ENCODE measurements around the gene CCDC12. TPM values are rescaled to one million over a fixed set of nuclear protein-coding genes. Genes with fewer than 3 reads are reported as not detected.

CCDC12 gene
- total and polyA plus RNA-seq, 2 of the 13 experiments (the other 11 are each of a cell fraction or from before 2014, with no cell fraction given) = 30.1 to 49.5 TPM

DNA sequence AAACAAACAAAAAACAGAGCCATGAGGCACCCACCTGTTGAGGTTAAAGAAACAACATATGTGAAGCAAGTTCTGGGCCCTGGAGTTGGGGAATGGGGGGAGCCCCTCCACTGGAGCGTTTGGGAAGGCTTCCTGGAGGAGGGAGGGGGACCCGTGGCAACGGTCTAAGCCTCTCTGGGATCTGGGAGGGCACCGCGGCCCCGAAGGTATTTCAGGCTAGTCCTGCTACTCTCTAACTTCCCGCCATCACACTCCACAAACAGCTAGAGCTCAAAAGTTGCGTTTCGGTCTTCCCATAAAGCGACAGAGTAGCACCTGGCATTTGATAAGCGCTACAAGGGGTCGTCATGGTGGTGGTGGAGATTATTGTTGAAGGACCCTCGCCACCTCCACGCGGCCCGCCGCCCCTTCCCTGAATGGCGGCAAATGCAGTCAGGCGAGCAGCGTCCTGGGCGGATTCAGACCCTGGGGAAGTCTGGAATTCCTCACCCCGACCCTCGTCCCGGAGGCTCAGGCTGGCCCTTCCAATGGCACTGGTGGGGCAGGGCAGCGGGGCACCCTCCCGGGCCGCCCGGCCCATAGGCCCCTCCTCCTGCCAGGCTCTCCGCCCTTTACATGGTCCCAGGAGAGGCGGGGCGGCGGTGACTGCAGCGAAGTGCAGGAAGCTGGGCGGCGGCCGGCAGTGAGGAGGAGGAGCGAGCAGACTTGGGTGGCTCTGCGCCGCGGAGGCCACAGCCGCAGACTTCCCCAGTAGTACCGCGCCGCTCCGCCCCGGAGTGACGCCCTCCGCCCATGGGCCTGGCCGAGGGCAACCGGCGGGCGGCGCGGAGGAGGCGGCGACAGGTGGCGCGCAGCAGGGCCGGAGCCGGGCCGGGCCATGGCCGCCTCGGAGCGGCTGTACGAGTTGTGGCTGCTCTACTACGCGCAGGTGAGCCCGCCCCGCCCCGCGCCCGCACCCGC, 2.7 kb upstream of the CCDC12 start, which contains the start of gene NBEAL2 (continued):
- TF ChIP-seq ZNF703 (CRISPR knock-in tag; IDR thresholded peaks at IDR 0.05; ENCODE audit: borderline replicate concordance) (no peak), DR1 (CRISPR knock-in tag; IDR thresholded peaks at IDR 0.05) (peak; percentile 37; the same call in 1 of the 2 replicates), ZNF383 (CRISPR knock-in tag; IDR thresholded peaks at IDR 0.05; ENCODE audit: borderline replicate concordance) (no peak), MAFK (conservative IDR thresholded peaks at IDR 0.05 in 1 of 2, IDR thresholded peaks at IDR 0.05 in 1 of 2; ENCODE audit: low read length in 2 of 2) (no peak), ZNF567 (CRISPR knock-in tag; IDR thresholded peaks at IDR 0.05; ENCODE audit: borderline replicate concordance) (no peak), MAFF (IDR thresholded peaks at IDR 0.05; ENCODE audit: low read depth, low read length) (no peak), PHB2 (IDR thresholded peaks at IDR 0.05; ENCODE audit: partially characterized antibody) (no peak), GABPB1 (CRISPR knock-in tag; IDR thresholded peaks at IDR 0.05) (peak; percentile 79), ZNF558 (CRISPR knock-in tag; IDR thresholded peaks at IDR 0.05; ENCODE audit: borderline replicate concordance) (no peak), U2AF1 (optimal IDR thresholded peaks at IDR 0.05; ENCODE audit: low read depth, low read length) (peak; percentile 10), RBFOX2 (IDR thresholded peaks at IDR 0.05; ENCODE audit: low read depth, low read length) (peak; percentile 86), ZNF557 (CRISPR knock-in tag; IDR thresholded peaks at IDR 0.05) (no peak)
- TF ChIP-seq, protein P1, sequence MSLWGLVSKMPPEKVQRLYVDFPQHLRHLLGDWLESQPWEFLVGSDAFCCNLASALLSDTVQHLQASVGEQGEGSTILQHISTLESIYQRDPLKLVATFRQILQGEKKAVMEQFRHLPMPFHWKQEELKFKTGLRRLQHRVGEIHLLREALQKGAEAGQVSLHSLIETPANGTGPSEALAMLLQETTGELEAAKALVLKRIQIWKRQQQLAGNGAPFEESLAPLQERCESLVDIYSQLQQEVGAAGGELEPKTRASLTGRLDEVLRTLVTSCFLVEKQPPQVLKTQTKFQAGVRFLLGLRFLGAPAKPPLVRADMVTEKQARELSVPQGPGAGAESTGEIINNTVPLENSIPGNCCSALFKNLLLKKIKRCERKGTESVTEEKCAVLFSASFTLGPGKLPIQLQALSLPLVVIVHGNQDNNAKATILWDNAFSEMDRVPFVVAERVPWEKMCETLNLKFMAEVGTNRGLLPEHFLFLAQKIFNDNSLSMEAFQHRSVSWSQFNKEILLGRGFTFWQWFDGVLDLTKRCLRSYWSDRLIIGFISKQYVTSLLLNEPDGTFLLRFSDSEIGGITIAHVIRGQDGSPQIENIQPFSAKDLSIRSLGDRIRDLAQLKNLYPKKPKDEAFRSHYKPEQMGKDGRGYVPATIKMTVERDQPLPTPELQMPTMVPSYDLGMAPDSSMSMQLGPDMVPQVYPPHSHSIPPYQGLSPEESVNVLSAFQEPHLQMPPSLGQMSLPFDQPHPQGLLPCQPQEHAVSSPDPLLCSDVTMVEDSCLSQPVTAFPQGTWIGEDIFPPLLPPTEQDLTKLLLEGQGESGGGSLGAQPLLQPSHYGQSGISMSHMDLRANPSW (CRISPR knock-in tag; IDR thresholded peaks at IDR 0.05; ENCODE audit: borderline replicate concordance) = no peak
- TF ChIP-seq, protein P2, sequence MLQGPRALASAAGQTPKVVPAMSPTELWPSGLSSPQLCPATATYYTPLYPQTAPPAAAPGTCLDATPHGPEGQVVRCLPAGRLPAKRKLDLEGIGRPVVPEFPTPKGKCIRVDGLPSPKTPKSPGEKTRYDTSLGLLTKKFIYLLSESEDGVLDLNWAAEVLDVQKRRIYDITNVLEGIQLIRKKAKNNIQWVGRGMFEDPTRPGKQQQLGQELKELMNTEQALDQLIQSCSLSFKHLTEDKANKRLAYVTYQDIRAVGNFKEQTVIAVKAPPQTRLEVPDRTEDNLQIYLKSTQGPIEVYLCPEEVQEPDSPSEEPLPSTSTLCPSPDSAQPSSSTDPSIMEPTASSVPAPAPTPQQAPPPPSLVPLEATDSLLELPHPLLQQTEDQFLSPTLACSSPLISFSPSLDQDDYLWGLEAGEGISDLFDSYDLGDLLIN (CRISPR knock-in tag; IDR thresholded peaks at IDR 0.05; ENCODE audit: borderline replicate concordance) = no peak
- TF ChIP-seq, protein P3, sequence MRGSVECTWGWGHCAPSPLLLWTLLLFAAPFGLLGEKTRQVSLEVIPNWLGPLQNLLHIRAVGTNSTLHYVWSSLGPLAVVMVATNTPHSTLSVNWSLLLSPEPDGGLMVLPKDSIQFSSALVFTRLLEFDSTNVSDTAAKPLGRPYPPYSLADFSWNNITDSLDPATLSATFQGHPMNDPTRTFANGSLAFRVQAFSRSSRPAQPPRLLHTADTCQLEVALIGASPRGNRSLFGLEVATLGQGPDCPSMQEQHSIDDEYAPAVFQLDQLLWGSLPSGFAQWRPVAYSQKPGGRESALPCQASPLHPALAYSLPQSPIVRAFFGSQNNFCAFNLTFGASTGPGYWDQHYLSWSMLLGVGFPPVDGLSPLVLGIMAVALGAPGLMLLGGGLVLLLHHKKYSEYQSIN (CRISPR knock-in tag; IDR thresholded peaks at IDR 0.05; ENCODE audit: borderline replicate concordance) = no peak
- TF ChIP-seq, protein P4, sequence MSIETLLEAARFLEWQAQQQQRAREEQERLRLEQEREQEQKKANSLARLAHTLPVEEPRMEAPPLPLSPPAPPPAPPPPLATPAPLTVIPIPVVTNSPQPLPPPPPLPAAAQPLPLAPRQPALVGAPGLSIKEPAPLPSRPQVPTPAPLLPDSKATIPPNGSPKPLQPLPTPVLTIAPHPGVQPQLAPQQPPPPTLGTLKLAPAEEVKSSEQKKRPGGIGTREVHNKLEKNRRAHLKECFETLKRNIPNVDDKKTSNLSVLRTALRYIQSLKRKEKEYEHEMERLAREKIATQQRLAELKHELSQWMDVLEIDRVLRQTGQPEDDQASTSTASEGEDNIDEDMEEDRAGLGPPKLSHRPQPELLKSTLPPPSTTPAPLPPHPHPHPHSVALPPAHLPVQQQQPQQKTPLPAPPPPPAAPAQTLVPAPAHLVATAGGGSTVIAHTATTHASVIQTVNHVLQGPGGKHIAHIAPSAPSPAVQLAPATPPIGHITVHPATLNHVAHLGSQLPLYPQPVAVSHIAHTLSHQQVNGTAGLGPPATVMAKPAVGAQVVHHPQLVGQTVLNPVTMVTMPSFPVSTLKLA (IDR thresholded peaks at IDR 0.05) = no peak
- TF ChIP-seq, protein P5, sequence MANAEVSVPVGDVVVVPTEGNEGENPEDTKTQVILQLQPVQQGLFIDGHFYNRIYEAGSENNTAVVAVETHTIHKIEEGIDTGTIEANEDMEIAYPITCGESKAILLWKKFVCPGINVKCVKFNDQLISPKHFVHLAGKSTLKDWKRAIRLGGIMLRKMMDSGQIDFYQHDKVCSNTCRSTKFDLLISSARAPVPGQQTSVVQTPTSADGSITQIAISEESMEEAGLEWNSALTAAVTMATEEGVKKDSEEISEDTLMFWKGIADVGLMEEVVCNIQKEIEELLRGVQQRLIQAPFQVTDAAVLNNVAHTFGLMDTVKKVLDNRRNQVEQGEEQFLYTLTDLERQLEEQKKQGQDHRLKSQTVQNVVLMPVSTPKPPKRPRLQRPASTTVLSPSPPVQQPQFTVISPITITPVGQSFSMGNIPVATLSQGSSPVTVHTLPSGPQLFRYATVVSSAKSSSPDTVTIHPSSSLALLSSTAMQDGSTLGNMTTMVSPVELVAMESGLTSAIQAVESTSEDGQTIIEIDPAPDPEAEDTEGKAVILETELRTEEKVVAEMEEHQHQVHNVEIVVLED (CRISPR knock-in tag; IDR thresholded peaks at IDR 0.05; ENCODE audit: borderline replicate concordance) = no peak
- TF ChIP-seq, protein P6, sequence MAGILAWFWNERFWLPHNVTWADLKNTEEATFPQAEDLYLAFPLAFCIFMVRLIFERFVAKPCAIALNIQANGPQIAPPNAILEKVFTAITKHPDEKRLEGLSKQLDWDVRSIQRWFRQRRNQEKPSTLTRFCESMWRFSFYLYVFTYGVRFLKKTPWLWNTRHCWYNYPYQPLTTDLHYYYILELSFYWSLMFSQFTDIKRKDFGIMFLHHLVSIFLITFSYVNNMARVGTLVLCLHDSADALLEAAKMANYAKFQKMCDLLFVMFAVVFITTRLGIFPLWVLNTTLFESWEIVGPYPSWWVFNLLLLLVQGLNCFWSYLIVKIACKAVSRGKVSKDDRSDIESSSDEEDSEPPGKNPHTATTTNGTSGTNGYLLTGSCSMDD (CRISPR knock-in tag; IDR thresholded peaks at IDR 0.05) = no peak
